Kidney tubule cell (primary cell): ENCODE data around the gene DDAH1.
"Not testable (repeated sequence)": the region's sequence is repeated elsewhere in the genome, so short reads cannot be mapped to it uniquely, and the experiment has no call there.

Experiments
- DNase-seq: peaks from one replicate; pipeline ENCODE4 v3.0.0-alpha.2; 2018; ENCODE audit warnings: low spot score

The DDAH1 gene

GRCh38 chr1:85359874-85360721, 104.9 kb downstream of the DDAH1 start:
- DNase-seq: peak; percentile 13

GRCh38 chr1:85358702-85359438, 106.1 kb downstream of the DDAH1 start:
- DNase-seq: no peak

DNA sequence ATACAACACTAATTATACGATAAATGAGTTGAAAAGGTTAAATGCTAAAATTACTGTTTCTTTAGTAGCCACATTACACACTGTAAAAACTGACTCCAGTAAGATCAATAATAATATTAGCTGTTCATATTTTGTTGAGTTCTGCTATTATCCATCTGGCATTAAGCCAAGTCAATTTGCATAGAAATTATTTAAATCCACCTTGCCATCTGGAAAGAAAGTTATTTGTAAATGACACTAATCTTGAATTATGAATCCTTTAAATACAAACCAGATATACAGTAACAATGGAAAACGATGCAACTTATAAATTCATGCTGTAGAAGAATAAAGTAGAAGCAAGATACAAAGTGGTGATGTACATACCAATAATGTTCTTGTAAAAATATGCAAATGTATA, 107.1 kb downstream of the DDAH1 start:
- no peak for DNase-seq

DNA sequence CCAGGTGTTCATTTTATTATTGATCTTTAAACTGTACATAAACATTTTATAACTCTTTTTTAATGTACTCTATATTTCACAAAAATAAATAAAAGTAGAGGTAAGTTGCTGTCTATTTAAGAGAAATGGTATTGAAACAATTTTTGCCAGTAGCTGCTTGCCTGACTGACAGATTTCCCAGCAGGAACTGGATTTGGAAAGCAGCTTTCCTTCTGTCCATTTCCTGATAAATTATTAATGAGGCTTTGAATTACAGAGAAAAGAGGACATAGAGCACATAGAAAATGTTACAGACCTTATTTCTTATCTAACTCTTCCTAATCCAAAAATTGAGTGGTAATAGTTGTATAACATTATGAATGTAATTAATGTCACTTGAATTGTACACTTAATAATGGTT, 108.8 kb downstream of the DDAH1 start:
- no peak for DNase-seq

GRCh38 chr1:85352055-85352454, 112.9 kb downstream of the DDAH1 start:
- DNase-seq: no peak

DNA sequence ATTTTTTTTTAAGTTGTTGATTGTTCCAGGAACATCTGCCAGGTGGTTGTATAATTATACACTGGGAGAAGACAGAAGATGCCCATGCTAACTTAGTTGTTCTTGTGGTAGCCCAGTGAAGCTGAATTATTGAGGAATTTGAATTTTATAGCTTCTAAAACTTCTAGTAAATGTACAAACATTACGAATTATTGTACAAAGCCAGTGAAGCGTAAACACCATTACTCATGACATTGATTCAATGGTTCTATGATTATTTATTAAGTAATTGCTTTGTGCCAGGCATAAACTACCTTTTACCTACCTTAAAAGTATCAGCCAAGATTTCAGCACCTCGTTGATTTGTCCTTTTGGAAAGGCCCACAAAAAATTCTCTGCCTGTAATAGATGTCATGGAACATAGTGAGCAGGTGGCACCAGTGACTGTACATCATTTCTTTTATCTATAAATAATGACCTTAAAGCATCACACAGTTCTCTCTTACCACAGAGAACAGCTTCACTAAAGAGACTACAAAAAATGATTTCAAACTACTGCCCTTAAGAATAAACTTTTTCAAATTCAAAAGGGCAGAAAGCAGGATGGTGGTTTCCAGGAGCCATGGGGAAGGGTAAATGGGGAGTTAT, 113.6 kb downstream of the DDAH1 start:
- DNase-seq: peak; percentile 25

DNA sequence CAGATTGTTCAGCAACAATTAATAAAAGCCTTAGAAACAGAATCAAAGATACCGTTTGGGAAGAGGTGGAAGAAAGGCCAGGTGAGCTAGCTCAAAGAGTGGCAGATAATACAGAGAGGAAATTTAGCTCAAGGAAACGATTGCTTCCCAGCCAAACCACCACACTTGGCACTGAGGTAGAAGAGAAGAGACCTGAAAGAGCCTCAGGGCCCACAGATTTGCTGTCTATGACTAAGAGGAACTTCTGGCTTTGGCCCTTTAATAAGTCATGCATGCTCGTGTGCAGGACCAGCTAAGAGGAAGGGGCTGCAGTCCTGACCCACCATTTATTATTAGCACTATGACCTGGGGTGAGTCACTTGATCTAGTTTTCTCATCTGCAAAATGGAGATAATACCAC, 115.7 kb downstream of the DDAH1 start:
- no peak for DNase-seq

DNA sequence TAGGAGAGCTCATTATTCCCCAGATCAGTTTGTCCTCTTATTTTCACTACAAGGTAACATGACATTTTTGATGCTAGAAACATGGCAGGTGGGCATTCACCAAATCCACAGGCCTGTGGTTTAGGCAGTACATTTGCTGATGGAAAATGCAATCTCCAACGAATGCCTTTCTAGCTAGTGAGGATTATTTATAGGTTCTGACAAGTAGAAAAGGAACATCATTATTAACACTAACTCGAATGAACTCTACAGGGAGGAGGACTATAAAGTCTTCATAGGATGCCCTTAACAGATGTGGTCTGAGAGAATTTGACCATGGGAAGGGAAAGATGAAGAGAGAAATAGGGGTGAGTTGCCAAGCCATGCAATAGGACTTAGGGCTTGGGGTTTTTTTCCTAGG, 117.1 kb downstream of the DDAH1 start:
- DNase-seq: no peak

GRCh38 chr1:85347275-85347674, 117.7 kb downstream of the DDAH1 start:
- DNase-seq: not testable (repeated sequence)

GRCh38 chr1:85344256-85344694, 120.7 kb downstream of the DDAH1 start:
- DNase-seq: peak; percentile 81

GRCh38 chr1:85343612-85344255, 121.2 kb downstream of the DDAH1 start:
- peak; percentile 91 for DNase-seq

DNA sequence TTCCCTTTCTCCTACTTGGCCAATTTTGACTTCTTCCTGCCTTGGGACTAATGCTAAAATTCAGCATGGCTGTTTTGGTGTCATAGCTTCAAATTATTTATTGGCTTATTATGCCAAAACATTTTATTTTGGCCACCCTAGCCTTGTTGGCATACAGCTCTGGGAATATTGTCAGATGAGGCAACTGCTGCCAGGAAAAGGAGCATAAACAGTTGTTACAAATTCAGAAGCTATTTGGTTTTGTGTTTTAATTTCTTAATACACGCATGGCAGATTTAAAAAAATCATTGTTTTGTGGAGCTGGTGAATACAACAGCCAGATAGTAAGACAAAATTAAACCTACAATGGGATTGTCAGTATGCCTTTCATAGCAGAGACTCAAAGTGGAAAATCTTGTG, 121.7 kb downstream of the DDAH1 start:
- DNase-seq: no peak

GRCh38 chr1:85342207-85342606, 122.8 kb downstream of the DDAH1 start:
- peak; percentile 42 for DNase-seq

- no peak for DNase-seq
Measured at GRCh38 chr1:85340427-85340826, 124.5 kb downstream of the DDAH1 start.

GRCh38 chr1:85339656-85340399, 125.1 kb downstream of the DDAH1 start:
- DNase-seq: no peak

- peak; percentile 56 for DNase-seq
Measured at GRCh38 chr1:85339089-85339488, 125.9 kb downstream of the DDAH1 start.

- peak; percentile 45 for DNase-seq
Measured at GRCh38 chr1:85334962-85335361, 130.0 kb downstream of the DDAH1 start.

DNA sequence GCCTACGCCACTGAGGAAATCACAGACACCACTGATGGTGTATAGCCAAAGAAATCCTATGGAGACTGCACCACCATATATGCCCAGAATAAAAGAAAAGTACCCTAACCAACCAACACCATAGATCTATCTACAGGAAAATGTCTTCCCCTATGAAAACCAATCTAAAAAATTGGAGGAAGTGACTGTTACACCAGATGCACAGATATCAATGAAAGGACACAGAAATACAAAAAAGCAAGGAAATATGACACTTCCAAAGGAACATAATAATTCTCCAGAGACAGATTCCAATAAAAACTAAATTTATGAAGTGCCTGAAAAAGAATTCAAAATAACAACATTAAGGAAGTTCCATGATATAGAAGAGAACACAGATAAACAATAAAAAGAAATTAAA, 131.8 kb downstream of the DDAH1 start:
- DNase-seq: no peak

DNA sequence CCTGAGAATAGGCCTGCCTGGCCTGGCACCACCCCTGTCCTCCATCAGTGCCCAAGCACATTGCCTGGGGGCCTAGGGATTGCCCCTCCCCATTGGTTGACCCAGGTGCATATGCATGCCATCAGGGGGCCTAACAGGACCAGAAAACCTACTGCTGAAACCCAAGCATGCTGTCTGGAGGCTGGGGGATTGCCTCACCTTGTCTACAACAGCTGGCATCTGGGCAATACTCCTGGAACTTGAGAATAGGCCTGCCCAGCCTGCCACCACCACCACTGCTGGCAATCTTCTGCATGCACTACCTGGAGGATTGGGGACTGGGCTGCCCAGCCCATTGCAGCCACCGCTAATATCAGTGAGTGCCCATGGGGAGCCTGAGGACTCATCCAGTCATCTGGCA, 132.4 kb downstream of the DDAH1 start:
- DNase-seq: no peak

DNA sequence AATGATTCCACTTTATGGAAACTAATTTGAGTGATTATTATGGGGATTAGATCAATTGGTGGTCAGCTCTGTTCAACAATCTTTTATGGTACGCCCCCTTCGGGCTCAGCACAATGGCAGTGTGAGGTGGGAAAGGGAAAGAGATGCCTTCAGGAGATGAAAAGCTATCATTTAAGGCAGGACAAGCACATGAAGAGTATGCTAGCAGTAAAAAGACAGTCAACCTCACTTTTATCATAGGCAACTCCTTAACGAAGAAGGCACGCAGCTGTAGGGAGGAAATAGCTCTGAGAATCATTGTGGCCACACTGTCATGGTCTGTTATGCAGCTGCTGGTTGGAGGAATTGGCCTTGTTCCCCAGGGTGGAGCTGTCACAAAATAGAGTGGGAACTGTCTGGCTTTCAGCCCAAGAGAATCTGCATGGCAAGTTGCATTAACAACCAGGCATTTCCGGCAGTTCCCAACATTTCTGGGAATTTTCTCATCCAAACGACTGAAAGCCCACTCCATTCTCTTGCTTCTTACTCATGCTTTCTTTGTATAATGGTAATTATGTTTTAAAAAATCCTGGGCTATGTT, 134.2 kb downstream of the DDAH1 start:
- DNase-seq: peak; percentile 88

- peak; percentile 92 for DNase-seq
Measured at GRCh38 chr1:85330214-85330631, 134.7 kb downstream of the DDAH1 start.
